Myocyte (in vitro differentiated cells): ENCODE measurements around the gene ERP27. TPM values are rescaled to one million over a fixed set of nuclear protein-coding genes. Genes with fewer than 3 reads are reported as not detected.
A peak's percentile ranks its signal among the peaks of the same experiment; 100 is the strongest.

ENCODE experiments used
- DNase-seq: peaks from one replicate; pipeline ENCODE4 v3.0.0-alpha.2; 2012; ENCODE audit warnings: low read depth
- total RNA-seq: library from RNA; depleted of rRNA; stranded (reverse); fragments of >200 nt; gene quantifications from 2 replicates; pipeline ENCODE4 v1.2.3, GENCODE V29; 2014

The ERP27 gene
- total RNA-seq, 1 donor from 2014 or later = not detected

GRCh38 chr12:14871886-14872285, 66.5 kb downstream of the ERP27 start:
- no peak for DNase-seq

GRCh38 chr12:14871247-14871646, 67.1 kb downstream of the ERP27 start:
- no peak for DNase-seq

GRCh38 chr12:14868916-14869506, 69.3 kb downstream of the ERP27 start:
- peak; percentile 27 for DNase-seq

Other genes starting within 250 kb of the ERP27 start
- gene GUCY2C, start 241.9 kb downstream of the ERP27 start, total RNA-seq = not detected in 2 replicates
- 20.5 and 26.5 TPM in 2 replicates for gene WBP11, start 135.1 kb downstream of the ERP27 start, total RNA-seq
- 1.5 and 1.8 TPM in 2 replicates for gene C12orf60, start 134.9 kb downstream of the ERP27 start, total RNA-seq
- not detected in 2 replicates for gene SMCO3, start 124.4 kb downstream of the ERP27 start, total RNA-seq
- not detected in 2 replicates for gene ART4, start 95.0 kb downstream of the ERP27 start, total RNA-seq
- gene MGP, start 52.7 kb downstream of the ERP27 start, total RNA-seq = not detected in 2 replicates
- 0.47 TPM in 1 of 2 replicates, not detected in the other for gene ARHGDIB, start 23.1 kb upstream of the ERP27 start, total RNA-seq
- not detected in 2 replicates for gene PDE6H, start 34.5 kb upstream of the ERP27 start, total RNA-seq